K562 (cell line): Measurements from ENCODE around the gene IBA57.

Experiments
- ARID1B ChIP-seq: fragments of 450-650 bp; IDR thresholded peaks from 2 replicates; pipeline ENCODE4 v1.6.1; 2016; ENCODE audit warnings: antibody characterized with exemption, mild to moderate bottlenecking, inconsistent platforms
- NBN ChIP-seq: fragments of 450-650 bp; IDR thresholded peaks from 2 replicates; pipeline ENCODE4 v1.6.1; 2016; ENCODE audit warnings: low read depth, mild to moderate bottlenecking
- NFATC3 ChIP-seq: fragments of 450-650 bp; IDR thresholded peaks from 2 replicates; pipeline ENCODE4 v1.6.1; 2017; ENCODE audit warnings: mild to moderate bottlenecking
- TF ChIP-seq, protein P1 (sequence below): fragments of 250-450 bp; sonication (Bioruptor Pico); IDR thresholded peaks from 2 replicates; pipeline ENCODE4 v1.4.0; 2020; ENCODE audit warnings: mild to moderate bottlenecking, moderate library complexity, borderline replicate concordance
- TF ChIP-seq, protein P2 (sequence below), 3 experiments: IDR thresholded peaks in 2 of 3; conservative IDR thresholded peaks in 1 of 3; 2 replicates each; pipeline ENCODE4 v1.5.1; 2011 to 2012; ENCODE audit warnings: low read length in 3 of 3, mild to moderate bottlenecking in 3 of 3, control low read depth in 2 of 3, improper control_type of control experiment in 1 of 3, inconsistent platforms in 1 of 3, low read depth in 1 of 3, mixed read lengths in 1 of 3, moderate library complexity in 1 of 3; ENCODE audit not compliant: insufficient read depth in 2 of 3

DNA sequence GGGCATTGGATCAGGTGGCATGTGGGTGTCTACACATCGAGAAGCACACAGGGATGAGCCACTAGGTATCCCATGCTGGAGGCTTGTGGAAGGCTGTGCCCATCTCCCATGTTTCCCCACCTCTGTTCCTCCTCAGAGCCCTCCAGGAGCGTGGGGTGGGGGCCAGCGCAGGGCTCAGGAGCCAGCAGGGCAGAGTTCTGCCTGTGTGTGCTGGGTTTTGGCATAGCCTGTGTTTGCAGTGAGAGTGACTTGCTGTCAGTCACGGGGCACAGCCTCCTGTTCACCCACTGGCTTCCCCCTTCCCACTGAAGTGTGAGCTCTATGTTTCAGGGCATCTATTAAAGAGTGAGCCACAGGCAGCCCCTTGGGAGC lies 10.4 kb downstream of the IBA57 start:
- TF ChIP-seq, protein P1, sequence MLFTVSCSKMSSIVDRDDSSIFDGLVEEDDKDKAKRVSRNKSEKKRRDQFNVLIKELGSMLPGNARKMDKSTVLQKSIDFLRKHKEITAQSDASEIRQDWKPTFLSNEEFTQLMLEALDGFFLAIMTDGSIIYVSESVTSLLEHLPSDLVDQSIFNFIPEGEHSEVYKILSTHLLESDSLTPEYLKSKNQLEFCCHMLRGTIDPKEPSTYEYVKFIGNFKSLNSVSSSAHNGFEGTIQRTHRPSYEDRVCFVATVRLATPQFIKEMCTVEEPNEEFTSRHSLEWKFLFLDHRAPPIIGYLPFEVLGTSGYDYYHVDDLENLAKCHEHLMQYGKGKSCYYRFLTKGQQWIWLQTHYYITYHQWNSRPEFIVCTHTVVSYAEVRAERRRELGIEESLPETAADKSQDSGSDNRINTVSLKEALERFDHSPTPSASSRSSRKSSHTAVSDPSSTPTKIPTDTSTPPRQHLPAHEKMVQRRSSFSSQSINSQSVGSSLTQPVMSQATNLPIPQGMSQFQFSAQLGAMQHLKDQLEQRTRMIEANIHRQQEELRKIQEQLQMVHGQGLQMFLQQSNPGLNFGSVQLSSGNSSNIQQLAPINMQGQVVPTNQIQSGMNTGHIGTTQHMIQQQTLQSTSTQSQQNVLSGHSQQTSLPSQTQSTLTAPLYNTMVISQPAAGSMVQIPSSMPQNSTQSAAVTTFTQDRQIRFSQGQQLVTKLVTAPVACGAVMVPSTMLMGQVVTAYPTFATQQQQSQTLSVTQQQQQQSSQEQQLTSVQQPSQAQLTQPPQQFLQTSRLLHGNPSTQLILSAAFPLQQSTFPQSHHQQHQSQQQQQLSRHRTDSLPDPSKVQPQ (CRISPR knock-in tag) = no peak
- TF ChIP-seq NBN = no peak
- TF ChIP-seq, protein P2, sequence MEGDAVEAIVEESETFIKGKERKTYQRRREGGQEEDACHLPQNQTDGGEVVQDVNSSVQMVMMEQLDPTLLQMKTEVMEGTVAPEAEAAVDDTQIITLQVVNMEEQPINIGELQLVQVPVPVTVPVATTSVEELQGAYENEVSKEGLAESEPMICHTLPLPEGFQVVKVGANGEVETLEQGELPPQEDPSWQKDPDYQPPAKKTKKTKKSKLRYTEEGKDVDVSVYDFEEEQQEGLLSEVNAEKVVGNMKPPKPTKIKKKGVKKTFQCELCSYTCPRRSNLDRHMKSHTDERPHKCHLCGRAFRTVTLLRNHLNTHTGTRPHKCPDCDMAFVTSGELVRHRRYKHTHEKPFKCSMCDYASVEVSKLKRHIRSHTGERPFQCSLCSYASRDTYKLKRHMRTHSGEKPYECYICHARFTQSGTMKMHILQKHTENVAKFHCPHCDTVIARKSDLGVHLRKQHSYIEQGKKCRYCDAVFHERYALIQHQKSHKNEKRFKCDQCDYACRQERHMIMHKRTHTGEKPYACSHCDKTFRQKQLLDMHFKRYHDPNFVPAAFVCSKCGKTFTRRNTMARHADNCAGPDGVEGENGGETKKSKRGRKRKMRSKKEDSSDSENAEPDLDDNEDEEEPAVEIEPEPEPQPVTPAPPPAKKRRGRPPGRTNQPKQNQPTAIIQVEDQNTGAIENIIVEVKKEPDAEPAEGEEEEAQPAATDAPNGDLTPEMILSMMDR (IDR thresholded peaks at IDR 0.05 in 2 of 3, conservative IDR thresholded peaks at IDR 0.05 in 1 of 3; ENCODE audit: insufficient read depth in 2 of 3, low read depth in 1 of 3, low read length in 3 of 3) = no peak
- no peak for TF ChIP-seq NFATC3
- no peak for TF ChIP-seq ARID1B
